ENCODE results near the gene LRRC15. TPM values are rescaled to one million over a fixed set of nuclear protein-coding genes. Genes with fewer than 3 reads are reported as not detected.
A peak's percentile ranks its signal among the peaks of the same experiment; 100 is the strongest.

LRRC15 gene
- total and polyA plus RNA-seq, 5 experiments from 2014 or later: not detected

GRCh38 chr3:194384569-194385001 is 15.0 kb upstream of the LRRC15 start:
- peaks cover 0 to 9% (median 1%) of the 10 kb centered on the region in 5 donors for H3K27me3 Mint-ChIP-seq
- DNase-seq (no peak), ATAC-seq (no peak)
- H3K4me1 Mint-ChIP-seq: peaks cover 0 to 7% (median 0%) of the 10 kb centered on the region in 4 donors
- POLR2A ChIA-PET: no interaction called here
- peaks cover 0 to 5% (median 0%) of the 10 kb centered on the region in 9 donors for H3K9me3 Mint-ChIP-seq
- no peak overlapping the region for H3K4me3 Mint-ChIP-seq
- H3K36me3 Mint-ChIP-seq: peaks cover 0 to 6% (median 6%) of the 10 kb centered on the region in 3 donors
- H3K27ac Mint-ChIP-seq: peak overlapping the region in 1 of 10 donors; percentile 52

- H3K36me3 Mint-ChIP-seq: peaks cover 0 to 6% (median 4%) of the 10 kb centered on the region in 3 donors
- peaks cover 0 to under 1% (median 0%) of the 10 kb centered on the region in 9 donors for H3K9me3 Mint-ChIP-seq
- peaks cover 0 to 9% (median 1%) of the 10 kb centered on the region in 5 donors for H3K27me3 Mint-ChIP-seq
- peak overlapping the region in 1 of 10 donors; percentile 52 for H3K27ac Mint-ChIP-seq
- ATAC-seq (no peak), DNase-seq (no peak)
- no peak overlapping the region for H3K4me3 Mint-ChIP-seq
- peaks cover 0 to 4% (median 0%) of the 10 kb centered on the region in 4 donors for H3K4me1 Mint-ChIP-seq
- POLR2A ChIA-PET: no interaction called here
These were observed 14.6 kb upstream of the LRRC15 start for GRCh38 chr3:194384156-194384555.

GRCh38 chr3:194383276-194383940 is 13.9 kb upstream of the LRRC15 start:
- Mint-ChIP-seq H3K27me3 (peaks cover 0 to 9% (median 4%) of the 10 kb centered on the region in 5 donors), H3K36me3 (peaks cover 0 to 6% (median 2%) of the 10 kb centered on the region in 3 donors), H3K4me3 (no peak overlapping the region), H3K9me3 (no peaks in the 10 kb centered on the region), H3K27ac (peak overlapping the region in 1 of 10 donors; percentile 52), H3K4me1 (peaks cover 0 to 4% (median 0%) of the 10 kb centered on the region in 4 donors)
- no peak for DNase-seq
- POLR2A ChIA-PET: no interaction called here
- ATAC-seq: no peak

- Mint-ChIP-seq H3K36me3 (peaks cover 0 to 2% (median 0%) of the 10 kb centered on the region in 3 donors), H3K4me1 (peaks cover 0 to 4% (median 0%) of the 10 kb centered on the region in 4 donors), H3K27me3 (peaks cover 0 to 11% (median 4%) of the 10 kb centered on the region in 5 donors), H3K4me3 (no peak overlapping the region), H3K9me3 (no peaks in the 10 kb centered on the region), H3K27ac (no peak overlapping the region)
- POLR2A ChIA-PET: no interaction called here
- DNase-seq: no peak
- no peak for ATAC-seq
These were observed 13.3 kb upstream of the LRRC15 start for GRCh38 chr3:194382892-194383223.

GRCh38 chr3:194382196-194382891 is 12.8 kb upstream of the LRRC15 start:
- Mint-ChIP-seq H3K4me3 (no peak overlapping the region), H3K36me3 (no peaks in the 10 kb centered on the region), H3K27ac (no peak overlapping the region), H3K4me1 (peaks cover 0 to 2% (median 0%) of the 10 kb centered on the region in 4 donors), H3K27me3 (peaks cover 0 to 11% (median 4%) of the 10 kb centered on the region in 5 donors), H3K9me3 (no peaks in the 10 kb centered on the region)
- DNase-seq: no peak
- POLR2A ChIA-PET: no interaction called here
- no peak for ATAC-seq

- H3K36me3 Mint-ChIP-seq: no peaks in the 10 kb centered on the region
- no peaks in the 10 kb centered on the region for H3K9me3 Mint-ChIP-seq
- ATAC-seq (no peak), DNase-seq (peak in 1 of 10 donors; percentile 24)
- peaks cover 0 to 7% (median 6%) of the 10 kb centered on the region in 5 donors for H3K27me3 Mint-ChIP-seq
- POLR2A ChIA-PET: no interaction called here
- peaks cover 0 to 2% (median 0%) of the 10 kb centered on the region in 4 donors for H3K4me1 Mint-ChIP-seq
- H3K27ac Mint-ChIP-seq: peak overlapping the region in 1 of 10 donors; percentile 52
- no peak overlapping the region for H3K4me3 Mint-ChIP-seq
These were observed 11.9 kb upstream of the LRRC15 start for GRCh38 chr3:194381460-194381875.

- no peak for ATAC-seq
- H3K27ac Mint-ChIP-seq: no peak overlapping the region
- H3K4me3 Mint-ChIP-seq: no peak overlapping the region
- H3K9me3 Mint-ChIP-seq: no peaks in the 10 kb centered on the region
- peak in 1 of 10 donors; percentile 11 for DNase-seq
- POLR2A ChIA-PET: no interaction called here
- peaks cover 1 to 13% (median 7%) of the 10 kb centered on the region in 5 donors for H3K27me3 Mint-ChIP-seq
- peaks cover 0 to 2% (median under 1%) of the 10 kb centered on the region in 4 donors for H3K4me1 Mint-ChIP-seq
- no peaks in the 10 kb centered on the region for H3K36me3 Mint-ChIP-seq
These were observed 10.8 kb upstream of the LRRC15 start for GRCh38 chr3:194380326-194380725.

- DNase-seq (peak in 1 of 10 donors; percentile 32), ATAC-seq (no peak)
- Mint-ChIP-seq H3K27ac (no peak overlapping the region), H3K36me3 (no peaks in the 10 kb centered on the region), H3K4me1 (peaks cover 0 to 6% (median 1%) of the 10 kb centered on the region in 4 donors), H3K4me3 (no peak overlapping the region), H3K27me3 (peaks cover 5 to 18% (median 10%) of the 10 kb centered on the region in 5 donors), H3K9me3 (no peaks in the 10 kb centered on the region)
- POLR2A ChIA-PET: no interaction called here
These were observed 10.1 kb upstream of the LRRC15 start for GRCh38 chr3:194379651-194380050.

- ATAC-seq (no peak), DNase-seq (peak in 1 of 10 donors; percentile 7)
- no peak overlapping the region for H3K27ac Mint-ChIP-seq
- no peak overlapping the region for H3K4me3 Mint-ChIP-seq
- H3K4me1 Mint-ChIP-seq: peaks cover 0 to 6% (median 1%) of the 10 kb centered on the region in 4 donors
- peaks cover 5 to 18% (median 11%) of the 10 kb centered on the region in 5 donors for H3K27me3 Mint-ChIP-seq
- POLR2A ChIA-PET: no interaction called here
- H3K36me3 Mint-ChIP-seq: no peaks in the 10 kb centered on the region
- H3K9me3 Mint-ChIP-seq: no peaks in the 10 kb centered on the region
These were observed 9.7 kb upstream of the LRRC15 start for GRCh38 chr3:194379231-194379630.

- DNase-seq (peak in 1 of 10 donors; percentile 14), ATAC-seq (no peak)
- H3K27me3 Mint-ChIP-seq: peaks cover 5 to 15% (median 11%) of the 10 kb centered on the region in 5 donors
- POLR2A ChIA-PET: interaction anchor here (0.8 to 1.0 kb wide), 2 partner anchors 19 to 22 kb away, joined by 3 to 10 read pairs; partner anchors contain the start of gene GP5
- H3K4me3 Mint-ChIP-seq: no peak overlapping the region
- H3K27ac Mint-ChIP-seq: no peak overlapping the region
- H3K9me3 Mint-ChIP-seq: no peaks in the 10 kb centered on the region
- peaks cover 0 to 6% (median 0%) of the 10 kb centered on the region in 4 donors for H3K4me1 Mint-ChIP-seq
- no peaks in the 10 kb centered on the region for H3K36me3 Mint-ChIP-seq
These were observed 8.2 kb upstream of the LRRC15 start for GRCh38 chr3:194377708-194378107.

- H3K4me1 Mint-ChIP-seq: peaks cover 0 to 6% (median 0%) of the 10 kb centered on the region in 4 donors
These were observed 6.7 kb upstream of the LRRC15 start for GRCh38 chr3:194376241-194376560.

GRCh38 chr3:194375473-194376240 is 6.1 kb upstream of the LRRC15 start:
- peaks cover 10 to 29% (median 18%) of the 10 kb centered on the region in 5 donors for H3K27me3 Mint-ChIP-seq
- POLR2A ChIA-PET: no interaction called here
- H3K36me3 Mint-ChIP-seq: no peaks in the 10 kb centered on the region
- H3K4me1 Mint-ChIP-seq: peaks cover 0 to 6% (median 0%) of the 10 kb centered on the region in 4 donors
- DNase-seq (no peak), ATAC-seq (no peak)
- H3K9me3 Mint-ChIP-seq: no peaks in the 10 kb centered on the region
- H3K27ac Mint-ChIP-seq: no peak overlapping the region
- H3K4me3 Mint-ChIP-seq: no peak overlapping the region

More at GRCh38 chr3:194376241-194376560, 6.7 kb upstream of the LRRC15 start:
- no peaks in the 10 kb centered on the region for H3K9me3 Mint-ChIP-seq
- DNase-seq: no peak
- H3K4me3 Mint-ChIP-seq: no peak overlapping the region
- POLR2A ChIA-PET: no interaction called here
- H3K27ac Mint-ChIP-seq: no peak overlapping the region
- peaks cover 9 to 25% (median 16%) of the 10 kb centered on the region in 5 donors for H3K27me3 Mint-ChIP-seq
- no peaks in the 10 kb centered on the region for H3K36me3 Mint-ChIP-seq
- no peak for ATAC-seq
